Measurements from ENCODE around the gene AFP. TPM values are rescaled to one million over a fixed set of nuclear protein-coding genes. Genes with fewer than 3 reads are reported as not detected.

The AFP gene
- total and polyA plus RNA-seq, 9 of the 15 experiments (the other 6 are each of a cell fraction or from before 2014, with no cell fraction given) = 0.47 to 6.2 (median 3.0) TPM

DNA sequence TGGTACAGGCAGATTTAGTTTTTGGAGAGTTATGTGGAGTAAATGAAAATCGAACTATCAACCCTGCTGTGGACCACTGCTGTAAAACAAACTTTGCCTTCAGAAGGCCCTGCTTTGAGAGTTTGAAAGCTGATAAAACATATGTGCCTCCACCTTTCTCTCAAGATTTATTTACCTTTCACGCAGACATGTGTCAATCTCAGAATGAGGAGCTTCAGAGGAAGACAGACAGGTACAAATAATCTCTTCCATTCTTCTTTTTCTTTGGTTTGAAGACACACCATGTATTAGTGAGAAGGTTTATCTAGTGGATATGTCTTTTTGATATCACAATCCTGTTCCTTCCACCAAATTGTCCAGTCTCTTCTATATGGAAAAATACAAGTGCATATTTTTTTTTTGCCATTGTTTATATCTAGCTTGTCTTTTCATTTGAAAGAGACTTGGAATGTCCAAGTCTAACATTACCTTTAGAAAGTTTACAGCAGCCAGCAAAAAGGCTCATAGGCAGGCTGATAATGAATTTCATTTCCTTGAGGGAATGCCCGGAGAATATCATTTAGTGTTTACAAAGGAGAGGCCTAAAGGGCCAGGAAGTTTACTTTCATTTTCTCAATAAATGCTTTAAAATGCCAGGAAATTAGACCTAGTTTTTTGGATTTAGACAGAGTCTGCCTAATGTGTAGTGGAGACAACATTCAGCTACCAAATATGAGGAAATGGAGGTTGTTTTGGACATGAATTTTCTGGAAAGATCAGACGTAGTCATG is 64.2 kb downstream of the AFP start:
- ATAC-seq (no peak), FAIRE-seq (no peak), DNase-seq (ENCODE audit: extremely low read depth in 1 of 4, low spot score in 3 of 4) (no peak)
- intact Hi-C loops (cut with micrococcal nuclease) (no loop called here), in situ Hi-C loops (cut with MboI) (no loop called here)
- ChIA-PET POLR2A (interaction anchor here (0.9 kb wide), 1 partner anchor 8 kb away, joined by 3 read pairs; no protein-coding TSS in a partner anchor), CTCF (ENCODE audit: low intra/inter-chr PET ratio) (no interaction called here)
- Histone ChIP-seq H3K9ac (ENCODE audit: insufficient read depth in 1 of 2, low read depth in 2 of 2, low read length in 2 of 2) (peak overlapping the region in 1 of 2 experiments; percentile 30; a peak in 1 of 4 replicates), H4K20me1 (replicated peaks; ENCODE audit: control insufficient read depth, insufficient read depth, low read length) (no peaks in the 10 kb centered on the region), H3K79me2 (ENCODE audit: control insufficient read depth, insufficient read depth, low read length) (no peaks in the 10 kb centered on the region), H3K4me3 (no peak overlapping the region), H3K36me3 (ENCODE audit: control insufficient read depth, insufficient read depth, low read length) (no peaks in the 10 kb centered on the region), H2AFZ (ENCODE audit: low read depth, low read length) (peak overlapping the region; percentile 81), H3K4me1 (replicated peaks in 1 of 2; ENCODE audit: control insufficient read depth in 2 of 2, insufficient read depth in 2 of 2, low read length in 2 of 2) (no peaks in the 10 kb centered on the region), H3K9me3 (replicated peaks; ENCODE audit: control insufficient read depth, insufficient read depth, low read depth, low read length) (no peaks in the 10 kb centered on the region), H3K27me3 (ENCODE audit: control insufficient read depth in 2 of 2, insufficient read depth in 2 of 2, low read length in 2 of 2) (no peaks in the 10 kb centered on the region), H3K27ac (ENCODE audit: extremely low read depth, low read depth, low read length) (0 out of 3 replicates have a peak overlapping the region, but pooled peaks have one; percentile 5), H3K4me2 (ENCODE audit: insufficient read depth, low read length) (peak overlapping the region; percentile 26), H3K9me1 (ENCODE audit: control insufficient read depth, insufficient read depth, low read length) (no peaks in the 10 kb centered on the region)
- WGBS (ENCODE audit: insufficient coverage, low coverage, missing lambda C conversion rate) = 14% methylated on average over 4 of the region's 4 CpGs
- BruUV-seq (replicated peaks) = no TSS peak
- TF ChIP-seq GATA2 (CRISPR knock-in tag; IDR thresholded peaks at IDR 0.05) (no peak), SP2 (IDR thresholded peaks at IDR 0.05; ENCODE audit: extremely low read depth, low read depth, low read length, poor library complexity, severe bottlenecking) (no peak), PML (IDR thresholded peaks at IDR 0.05; ENCODE audit: low read length) (no peak), MEIS2 (IDR thresholded peaks at IDR 0.05; ENCODE audit: partially characterized antibody) (peak; percentile 58), SETDB1 (IDR thresholded peaks at IDR 0.05; ENCODE audit: low read length) (no peak), ETV6 (IDR thresholded peaks at IDR 0.05; ENCODE audit: borderline replicate concordance in 1 of 2, low read depth in 2 of 2, low read length in 1 of 2) (no peak), ETV6 (CRISPR knock-in tag; IDR thresholded peaks at IDR 0.05; ENCODE audit: borderline replicate concordance) (no peak), RBBP5 (IDR thresholded peaks at IDR 0.05; ENCODE audit: borderline replicate concordance, insufficient read depth, low read length, poor library complexity, severe bottlenecking) (no peak), ZNF3 (CRISPR knock-in tag; IDR thresholded peaks at IDR 0.05) (no peak), ZFX (CRISPR knock-in tag; IDR thresholded peaks at IDR 0.05) (no peak), ZNF224 (CRISPR knock-in tag; IDR thresholded peaks at IDR 0.05) (no peak), ETV1 (tag; conservative IDR thresholded peaks at IDR 0.05; ENCODE audit: low read depth) (no peak)
- TF ChIP-seq, protein P1, sequence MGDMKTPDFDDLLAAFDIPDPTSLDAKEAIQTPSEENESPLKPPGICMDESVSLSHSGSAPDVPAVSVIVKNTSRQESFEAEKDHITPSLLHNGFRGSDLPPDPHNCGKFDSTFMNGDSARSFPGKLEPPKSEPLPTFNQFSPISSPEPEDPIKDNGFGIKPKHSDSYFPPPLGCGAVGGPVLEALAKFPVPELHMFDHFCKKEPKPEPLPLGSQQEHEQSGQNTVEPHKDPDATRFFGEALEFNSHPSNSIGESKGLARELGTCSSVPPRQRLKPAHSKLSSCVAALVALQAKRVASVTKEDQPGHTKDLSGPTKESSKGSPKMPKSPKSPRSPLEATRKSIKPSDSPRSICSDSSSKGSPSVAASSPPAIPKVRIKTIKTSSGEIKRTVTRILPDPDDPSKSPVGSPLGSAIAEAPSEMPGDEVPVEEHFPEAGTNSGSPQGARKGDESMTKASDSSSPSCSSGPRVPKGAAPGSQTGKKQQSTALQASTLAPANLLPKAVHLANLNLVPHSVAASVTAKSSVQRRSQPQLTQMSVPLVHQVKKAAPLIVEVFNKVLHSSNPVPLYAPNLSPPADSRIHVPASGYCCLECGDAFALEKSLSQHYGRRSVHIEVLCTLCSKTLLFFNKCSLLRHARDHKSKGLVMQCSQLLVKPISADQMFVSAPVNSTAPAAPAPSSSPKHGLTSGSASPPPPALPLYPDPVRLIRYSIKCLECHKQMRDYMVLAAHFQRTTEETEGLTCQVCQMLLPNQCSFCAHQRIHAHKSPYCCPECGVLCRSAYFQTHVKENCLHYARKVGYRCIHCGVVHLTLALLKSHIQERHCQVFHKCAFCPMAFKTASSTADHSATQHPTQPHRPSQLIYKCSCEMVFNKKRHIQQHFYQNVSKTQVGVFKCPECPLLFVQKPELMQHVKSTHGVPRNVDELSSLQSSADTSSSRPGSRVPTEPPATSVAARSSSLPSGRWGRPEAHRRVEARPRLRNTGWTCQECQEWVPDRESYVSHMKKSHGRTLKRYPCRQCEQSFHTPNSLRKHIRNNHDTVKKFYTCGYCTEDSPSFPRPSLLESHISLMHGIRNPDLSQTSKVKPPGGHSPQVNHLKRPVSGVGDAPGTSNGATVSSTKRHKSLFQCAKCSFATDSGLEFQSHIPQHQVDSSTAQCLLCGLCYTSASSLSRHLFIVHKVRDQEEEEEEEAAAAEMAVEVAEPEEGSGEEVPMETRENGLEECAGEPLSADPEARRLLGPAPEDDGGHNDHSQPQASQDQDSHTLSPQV (IDR thresholded peaks at IDR 0.05) = no peak
- TF ChIP-seq, protein P2, sequence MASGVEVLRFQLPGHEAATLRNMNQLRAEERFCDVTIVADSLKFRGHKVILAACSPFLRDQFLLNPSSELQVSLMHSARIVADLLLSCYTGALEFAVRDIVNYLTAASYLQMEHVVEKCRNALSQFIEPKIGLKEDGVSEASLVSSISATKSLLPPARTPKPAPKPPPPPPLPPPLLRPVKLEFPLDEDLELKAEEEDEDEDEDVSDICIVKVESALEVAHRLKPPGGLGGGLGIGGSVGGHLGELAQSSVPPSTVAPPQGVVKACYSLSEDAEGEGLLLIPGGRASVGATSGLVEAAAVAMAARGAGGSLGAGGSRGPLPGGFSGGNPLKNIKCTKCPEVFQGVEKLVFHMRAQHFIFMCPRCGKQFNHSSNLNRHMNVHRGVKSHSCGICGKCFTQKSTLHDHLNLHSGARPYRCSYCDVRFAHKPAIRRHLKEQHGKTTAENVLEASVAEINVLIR (CRISPR knock-in tag; IDR thresholded peaks at IDR 0.05) = no peak
- TF ChIP-seq, protein P3, sequence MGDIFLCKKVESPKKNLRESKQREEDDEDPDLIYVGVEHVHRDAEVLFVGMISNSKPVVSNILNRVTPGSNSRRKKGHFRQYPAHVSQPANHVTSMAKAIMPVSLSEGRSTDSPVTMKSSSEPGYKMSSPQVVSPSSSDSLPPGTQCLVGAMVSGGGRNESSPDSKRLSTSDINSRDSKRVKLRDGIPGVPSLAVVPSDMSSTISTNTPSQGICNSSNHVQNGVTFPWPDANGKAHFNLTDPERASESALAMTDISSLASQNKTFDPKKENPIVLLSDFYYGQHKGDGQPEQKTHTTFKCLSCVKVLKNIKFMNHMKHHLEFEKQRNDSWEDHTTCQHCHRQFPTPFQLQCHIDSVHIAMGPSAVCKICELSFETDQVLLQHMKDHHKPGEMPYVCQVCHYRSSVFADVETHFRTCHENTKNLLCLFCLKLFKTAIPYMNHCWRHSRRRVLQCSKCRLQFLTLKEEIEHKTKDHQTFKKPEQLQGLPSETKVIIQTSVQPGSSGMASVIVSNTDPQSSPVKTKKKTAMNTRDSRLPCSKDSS (IDR thresholded peaks at IDR 0.05; ENCODE audit: low read depth, partially characterized antibody) = no peak
